ENCODE measurements around the gene IRF2. TPM values are rescaled to one million over a fixed set of nuclear protein-coding genes. Genes with fewer than 3 reads are reported as not detected.
"Not testable (repeated sequence)": the region's sequence is repeated elsewhere in the genome, so short reads cannot be mapped to it uniquely, and the experiment has no call there.

The IRF2 gene
- total RNA-seq, 4 donors from 2014 or later: 16.9 to 53.1 (median 28.9) TPM

DNA sequence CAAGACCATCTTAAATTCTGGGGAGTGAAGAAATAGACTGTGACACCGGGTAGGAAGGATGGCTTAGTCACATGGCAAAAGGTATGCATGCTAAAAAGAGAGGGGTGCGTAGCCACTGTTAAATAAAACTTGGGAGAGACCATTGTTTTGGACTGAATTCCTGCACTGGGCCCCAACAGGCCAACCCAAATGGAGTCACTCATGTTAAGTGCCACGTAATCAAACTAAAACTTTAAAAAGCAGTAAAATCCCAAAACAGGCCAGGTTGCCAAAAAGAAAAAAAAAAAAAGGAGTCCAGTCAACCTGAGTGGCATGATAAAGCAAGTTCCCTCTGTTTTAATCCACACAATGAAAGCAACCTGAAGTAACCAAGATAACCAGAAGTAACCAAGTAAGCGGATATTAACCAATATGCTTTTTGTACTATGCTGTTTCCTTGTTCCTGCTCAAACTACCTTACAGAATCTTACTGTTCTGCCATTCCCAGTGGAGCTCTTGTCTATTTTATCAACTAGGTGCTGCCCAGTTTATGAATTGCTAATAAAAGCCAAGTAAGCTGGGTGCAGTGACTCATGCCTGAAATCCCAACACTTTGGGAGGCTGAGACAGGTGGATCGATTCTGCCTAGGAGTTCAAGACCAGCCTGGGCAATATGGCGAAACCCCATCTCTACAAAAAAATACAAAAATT is 132.0 kb downstream of the IRF2 start:
- ATAC-seq (ENCODE audit: low FRiP score) (no peak), DNase-seq (ENCODE audit: low spot score) (no peak)
- TF ChIP-seq, protein P1, sequence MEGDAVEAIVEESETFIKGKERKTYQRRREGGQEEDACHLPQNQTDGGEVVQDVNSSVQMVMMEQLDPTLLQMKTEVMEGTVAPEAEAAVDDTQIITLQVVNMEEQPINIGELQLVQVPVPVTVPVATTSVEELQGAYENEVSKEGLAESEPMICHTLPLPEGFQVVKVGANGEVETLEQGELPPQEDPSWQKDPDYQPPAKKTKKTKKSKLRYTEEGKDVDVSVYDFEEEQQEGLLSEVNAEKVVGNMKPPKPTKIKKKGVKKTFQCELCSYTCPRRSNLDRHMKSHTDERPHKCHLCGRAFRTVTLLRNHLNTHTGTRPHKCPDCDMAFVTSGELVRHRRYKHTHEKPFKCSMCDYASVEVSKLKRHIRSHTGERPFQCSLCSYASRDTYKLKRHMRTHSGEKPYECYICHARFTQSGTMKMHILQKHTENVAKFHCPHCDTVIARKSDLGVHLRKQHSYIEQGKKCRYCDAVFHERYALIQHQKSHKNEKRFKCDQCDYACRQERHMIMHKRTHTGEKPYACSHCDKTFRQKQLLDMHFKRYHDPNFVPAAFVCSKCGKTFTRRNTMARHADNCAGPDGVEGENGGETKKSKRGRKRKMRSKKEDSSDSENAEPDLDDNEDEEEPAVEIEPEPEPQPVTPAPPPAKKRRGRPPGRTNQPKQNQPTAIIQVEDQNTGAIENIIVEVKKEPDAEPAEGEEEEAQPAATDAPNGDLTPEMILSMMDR (IDR thresholded peaks at IDR 0.05): no peak

DNA sequence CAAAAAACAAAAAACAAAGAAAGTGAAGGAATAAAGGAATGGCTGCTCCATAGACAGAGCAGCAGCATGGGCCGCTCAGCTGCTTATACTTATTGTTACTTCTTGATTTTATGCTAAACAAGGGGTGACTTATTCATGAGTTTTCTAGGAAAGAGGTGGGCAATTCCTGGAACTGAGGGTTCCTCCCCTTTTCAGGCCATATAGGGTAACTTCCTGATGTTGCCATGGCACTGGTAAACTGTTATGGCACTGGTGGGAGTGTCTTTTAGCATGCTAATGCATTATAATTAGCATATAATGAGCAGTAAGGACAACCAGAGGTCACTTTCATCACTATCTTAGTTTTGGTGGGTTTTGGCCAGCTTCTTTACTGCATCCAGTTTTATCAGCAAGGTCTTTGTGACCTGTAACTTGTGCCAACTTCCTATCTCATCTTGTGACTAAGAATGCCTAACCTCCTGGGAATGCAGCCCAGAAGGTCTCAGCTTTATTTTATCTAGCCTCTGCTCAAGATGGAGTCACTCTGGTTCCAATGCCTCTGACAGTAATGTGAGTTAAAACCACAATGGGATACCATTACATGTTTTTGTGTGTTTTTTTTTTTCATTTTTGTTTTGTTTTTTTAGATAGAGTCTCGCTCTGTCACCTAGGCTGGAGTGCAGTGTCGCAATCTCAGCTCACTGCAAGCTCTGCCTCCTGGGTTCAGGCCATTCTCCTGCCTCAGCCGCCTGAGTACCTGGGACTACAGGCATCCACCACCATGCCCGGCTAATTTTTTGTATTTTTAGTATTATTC is 134.8 kb downstream of the IRF2 start:
- DNase-seq (ENCODE audit: low spot score); ATAC-seq (ENCODE audit: low FRiP score): not testable (repeated sequence)

DNA sequence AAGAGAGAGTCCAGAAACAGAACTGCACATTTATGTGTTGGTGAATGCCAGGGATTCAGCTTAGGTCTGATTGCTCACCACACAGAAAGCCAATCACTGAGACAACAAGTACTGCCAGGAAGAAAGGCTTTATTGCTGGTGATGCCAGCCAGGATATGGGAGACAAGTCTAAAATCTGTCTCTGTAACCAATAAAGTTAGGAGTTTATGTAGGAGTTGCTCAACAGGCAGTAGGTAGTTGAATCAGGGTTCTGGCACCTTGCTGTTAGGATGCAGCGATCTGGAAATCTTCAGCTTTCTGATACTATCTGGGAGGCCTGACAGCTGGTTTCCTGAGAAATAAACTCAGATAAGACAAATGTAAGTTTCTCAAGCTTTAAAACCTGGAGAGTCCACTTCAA is 136.4 kb downstream of the IRF2 start:
- no peak for ATAC-seq (ENCODE audit: low FRiP score)
- DNase-seq (ENCODE audit: low spot score): no peak
- TF ChIP-seq, protein P1 (IDR thresholded peaks at IDR 0.05): no peak

Small RNAs within 50 kb of the gene (small RNA-seq; reads per million reads assigned to genes)
- gene RF00152: not detected

Other genes with a start within 250 kb of the IRF2 start
- 10 to 100 TPM; 16.7 to 22.2 (median 20.1) TPM for gene CASP3, start 174.9 kb upstream of the IRF2 start, total RNA-seq
- gene PRIMPOL, start 175.2 kb upstream of the IRF2 start, total RNA-seq: 10 to 100 TPM in 2 of 4 donors, 1 to 10 TPM in 2; 8.2 to 23.0 (median 13.7) TPM

All from omental fat pad (tissue), 4 donors.